NCI-H2196 treated with DMSO at 0.1 percent for 48 hours (cell line): ENCODE results near the gene RXRB.

Experiments used
- DNase-seq: peaks from one replicate; lab custom pipeline; 2025; ENCODE audit not compliant: unreplicated experiment; lab: John Stamatoyannopoulos, UW

Gene RXRB

DNA sequence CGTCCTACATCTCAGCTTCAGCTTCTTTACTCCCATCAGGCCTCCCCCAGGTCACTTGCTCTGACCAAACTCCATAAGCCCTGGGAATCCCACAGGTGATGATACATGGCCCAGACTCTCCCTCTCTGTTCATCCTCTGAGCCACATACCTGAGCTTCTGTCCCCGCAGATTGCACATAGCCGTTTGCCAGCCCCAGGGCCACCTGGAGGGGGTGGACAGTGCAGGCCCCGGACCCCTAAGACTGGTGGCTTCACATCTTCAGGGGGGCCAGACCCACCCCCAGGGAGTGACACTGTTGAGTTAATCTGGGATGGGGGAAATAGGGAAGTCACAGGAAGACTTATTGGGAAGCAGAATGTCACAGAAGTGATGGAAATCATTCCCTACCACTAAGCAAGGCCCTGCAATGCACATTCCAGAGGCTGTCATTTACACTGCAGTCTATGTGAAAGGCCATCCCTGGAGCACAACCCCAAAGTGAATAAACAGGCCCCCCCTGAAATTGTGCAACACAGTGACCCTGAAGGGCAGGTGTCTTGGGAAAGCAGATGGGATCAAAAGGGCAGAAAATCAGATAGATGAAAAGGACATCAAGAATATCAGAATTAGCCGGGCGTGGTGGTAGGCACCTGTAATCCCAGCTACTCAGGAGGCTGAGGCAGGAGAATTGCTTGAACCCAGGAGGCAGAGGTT, 2.2 kb downstream of the RXRB start:
- DNase-seq: no peak

DNA sequence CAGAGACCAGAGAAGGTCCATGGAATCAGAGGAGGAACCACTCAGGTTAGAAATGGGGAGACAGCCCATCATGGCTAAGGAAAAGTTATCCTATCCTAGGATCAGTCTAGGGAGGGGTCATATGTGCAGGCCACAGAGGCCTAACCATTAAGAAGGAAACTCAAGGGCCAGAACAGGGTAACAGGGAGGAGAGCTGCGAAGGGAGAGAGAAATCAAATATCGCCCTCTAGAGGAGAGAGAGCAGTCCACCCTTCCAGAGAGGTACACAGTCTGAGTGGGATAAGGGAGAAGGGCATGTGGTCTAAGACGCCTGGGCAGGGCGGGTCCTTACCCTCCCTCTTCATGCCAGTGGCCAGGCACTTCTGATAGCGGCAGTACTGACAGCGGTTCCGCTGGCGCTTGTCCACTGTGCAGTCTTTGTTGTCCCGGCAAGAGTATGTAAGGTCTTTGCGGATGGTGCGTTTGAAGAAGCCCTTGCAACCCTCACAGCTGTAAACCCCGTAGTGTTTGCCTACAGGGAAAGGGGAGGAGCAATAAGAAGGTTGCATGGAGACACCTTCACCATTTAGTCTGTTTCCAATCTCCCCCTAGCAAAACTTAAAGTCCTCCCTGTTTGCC, 2.9 kb downstream of the RXRB start:
- peak; percentile 94 for DNase-seq

DNA sequence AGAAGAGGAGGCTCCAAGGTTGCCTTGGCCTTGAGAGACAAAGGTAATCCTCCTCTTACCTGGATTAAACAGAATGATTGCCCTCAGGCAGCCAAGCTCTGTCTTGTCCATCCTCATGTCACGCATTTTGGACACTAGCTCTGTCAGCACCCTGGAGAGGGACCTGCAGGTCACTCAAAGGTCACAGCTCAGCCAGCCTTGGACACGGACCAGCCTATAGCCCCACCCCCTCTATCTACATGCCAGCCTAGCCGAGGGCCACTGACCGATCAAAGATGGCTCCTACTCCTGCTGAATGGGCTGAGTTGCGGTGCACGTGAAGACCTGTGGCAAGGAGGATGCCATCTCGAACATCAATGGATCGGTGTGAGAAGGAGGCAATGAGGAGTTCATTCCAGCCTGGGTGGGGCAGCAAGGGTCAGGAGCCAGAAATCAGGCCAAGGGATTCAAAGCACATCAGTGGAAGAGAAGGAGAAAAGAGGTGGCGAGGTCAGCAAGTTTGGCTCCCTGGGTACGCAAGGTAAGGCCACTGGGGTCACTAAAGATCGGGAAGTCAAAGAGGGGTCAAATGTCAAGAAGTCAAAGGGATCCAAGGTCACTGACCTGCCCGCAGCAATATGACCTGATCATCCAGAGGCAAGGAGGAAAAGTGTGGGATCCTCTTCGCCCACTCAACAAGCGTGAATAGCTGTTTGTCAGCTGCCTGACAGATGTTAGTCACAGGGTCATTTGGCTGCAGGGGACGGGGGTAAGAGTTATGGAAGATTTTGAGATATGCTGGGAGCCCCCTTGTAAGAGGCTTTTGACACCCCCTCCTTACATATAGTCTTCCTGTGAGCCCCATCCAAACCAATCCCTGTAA, 4.9 kb downstream of the RXRB start:
- DNase-seq: no peak

DNA sequence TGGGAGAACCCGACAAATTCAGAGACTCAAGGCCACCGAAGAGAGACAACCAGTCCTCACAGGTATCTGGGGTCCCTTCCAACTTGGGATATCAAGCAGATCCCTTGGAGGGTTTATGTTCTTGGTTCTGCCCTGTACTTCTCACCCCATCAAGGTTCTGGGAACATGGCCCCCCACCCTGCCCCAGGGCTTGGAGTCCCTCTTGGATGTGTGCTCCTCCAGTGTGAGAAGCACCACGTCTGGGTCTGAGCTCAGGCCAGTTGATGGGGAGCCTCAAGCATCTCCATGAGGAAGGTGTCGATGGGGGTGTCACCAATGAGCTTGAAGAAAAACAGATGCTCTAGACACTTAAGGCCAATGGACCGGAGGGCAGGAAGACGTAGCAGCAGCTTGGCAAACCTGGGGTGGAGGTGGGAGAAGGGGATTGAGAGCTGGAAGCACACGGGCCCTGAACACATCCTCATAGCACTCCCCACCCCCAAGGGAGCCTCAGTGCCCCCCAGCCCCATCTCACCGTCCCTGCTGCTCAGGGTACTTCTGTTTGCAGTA, 6.0 kb downstream of the RXRB start:
- no peak for DNase-seq

DNA sequence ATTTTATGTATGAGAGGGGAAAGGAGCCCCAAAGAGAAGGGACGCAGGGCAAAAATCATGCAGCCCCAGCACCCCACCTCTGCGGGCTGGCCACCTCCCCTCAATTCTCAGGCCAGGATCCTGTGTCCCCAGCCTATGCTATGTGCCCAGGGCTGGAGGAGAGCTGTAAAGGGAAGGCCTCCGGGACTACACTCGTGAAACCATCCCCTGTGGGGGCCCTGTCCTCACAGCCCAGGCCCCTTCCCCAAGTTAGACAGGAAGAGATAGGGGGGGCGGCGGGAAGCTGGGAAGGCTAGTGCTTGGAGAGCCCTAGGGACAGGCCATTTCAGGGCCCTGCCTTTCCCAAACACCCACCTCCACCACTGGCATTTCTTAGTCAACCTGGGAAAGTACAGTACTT, 6.8 kb downstream of the RXRB start:
- DNase-seq: no peak

DNA sequence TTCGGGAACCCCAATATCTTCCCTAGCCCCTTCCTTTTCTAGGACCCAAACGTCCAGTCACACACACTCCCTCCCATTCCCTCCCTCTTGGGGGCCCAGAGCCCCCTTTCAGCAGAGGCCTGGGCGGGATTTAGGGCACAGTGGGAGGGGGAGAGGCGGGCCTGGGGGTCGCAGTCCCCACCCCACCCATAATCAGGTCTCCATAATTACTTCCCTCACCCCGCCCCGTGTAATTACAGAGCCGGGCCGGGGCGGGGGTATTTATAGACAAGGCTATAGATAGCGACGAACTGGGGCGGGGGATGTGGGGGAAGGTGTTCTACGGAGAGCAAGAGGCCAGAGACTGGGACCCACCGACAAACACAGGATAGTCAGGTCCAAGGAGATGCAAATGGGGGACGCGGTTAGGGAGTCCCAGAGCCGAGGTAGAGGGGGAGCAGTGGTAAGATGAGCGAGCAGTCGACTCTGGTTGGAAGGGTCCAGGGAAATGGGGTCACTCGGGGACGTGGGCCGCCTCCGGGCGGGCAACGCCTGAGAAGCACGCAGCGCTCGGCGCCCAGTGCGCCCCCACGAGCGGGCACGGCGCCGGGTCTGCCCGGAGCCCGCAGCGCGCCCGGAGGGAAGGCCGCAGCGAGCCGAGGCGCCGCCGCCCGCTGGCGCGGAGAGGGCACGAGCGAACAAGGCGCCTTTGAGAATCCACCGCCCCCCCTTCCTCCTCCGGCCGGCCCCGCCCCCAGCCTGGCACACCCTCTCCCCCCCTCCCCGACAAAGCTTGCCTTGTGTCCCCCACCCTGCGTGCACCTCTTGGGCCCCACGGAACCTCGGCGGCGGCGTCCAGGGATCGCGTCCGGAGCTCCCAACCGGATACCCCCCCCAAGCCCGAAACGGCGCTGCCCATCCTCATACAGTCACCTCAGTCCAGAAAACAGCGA, 7.5 kb downstream of the RXRB start:
- DNase-seq: no peak

DNA sequence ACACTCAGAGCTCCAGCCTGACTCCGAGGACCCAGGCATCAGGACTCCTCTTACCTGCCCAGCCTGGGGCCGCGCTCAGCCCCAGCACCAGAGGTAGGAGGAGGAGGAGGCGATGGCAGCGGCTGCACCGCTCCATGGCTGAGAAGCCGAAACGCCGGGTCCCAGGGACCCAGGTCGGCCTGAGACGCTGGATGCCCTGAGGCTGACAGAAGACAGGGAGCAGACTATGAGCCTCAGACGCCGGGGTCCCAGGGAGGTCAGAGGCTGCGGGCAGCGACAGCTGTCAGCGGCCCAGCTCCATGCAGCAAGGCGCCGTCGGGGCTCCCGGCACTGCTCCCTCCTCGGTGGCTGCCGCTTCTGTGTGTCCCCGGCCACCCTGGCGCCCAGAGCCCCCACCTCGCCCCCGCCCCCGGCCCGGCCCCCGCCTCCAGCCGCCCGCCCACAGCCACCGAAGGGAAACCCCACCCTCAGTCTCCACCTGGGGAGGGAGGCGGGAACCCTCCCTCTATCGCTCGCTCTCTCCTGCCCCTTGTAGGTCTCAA, 8.3 kb downstream of the RXRB start, which contains the start of gene COL11A2:
Gene COL11A2 (minus strand): TSS at position 363 of the 542 bp plus-strand sequence. CDS start 227 bp downstream, at position 136.
- no peak for DNase-seq

DNA sequence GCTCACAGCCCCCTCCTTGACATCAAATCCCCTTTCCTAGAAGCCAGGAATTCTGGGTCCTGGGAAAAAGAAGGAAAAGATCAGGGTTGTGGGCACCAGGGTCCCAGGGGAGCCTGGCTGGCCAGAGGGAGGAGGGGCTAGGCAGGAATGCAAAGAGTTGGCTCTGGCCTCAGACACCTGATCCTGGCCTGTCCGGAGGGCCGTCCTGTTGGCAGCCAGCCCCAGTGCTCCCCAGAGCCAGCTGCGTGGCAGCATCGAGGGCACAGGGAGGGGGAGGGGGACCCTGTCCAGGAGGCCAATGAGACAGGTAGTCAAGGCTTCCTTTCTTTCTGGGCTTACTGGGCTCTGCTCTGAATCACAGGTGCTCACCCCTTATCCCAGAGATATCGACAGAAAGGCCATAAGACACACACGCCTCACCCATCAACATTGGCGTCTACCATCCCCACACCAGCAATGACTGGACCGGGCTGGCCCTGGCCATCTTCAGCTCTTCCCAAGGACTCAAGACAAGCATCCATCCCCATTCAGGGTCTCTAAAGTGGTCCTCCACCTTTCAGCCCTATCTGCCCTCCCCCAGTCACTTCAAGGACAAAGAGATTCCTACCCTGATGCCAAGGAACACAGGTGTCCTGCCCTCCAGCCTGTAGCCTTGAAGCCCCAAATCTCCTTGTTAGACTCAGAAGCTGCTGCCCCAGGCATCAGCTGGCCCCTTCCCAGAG, 8.9 kb downstream of the RXRB start:
- peak; percentile 77 for DNase-seq

DNA sequence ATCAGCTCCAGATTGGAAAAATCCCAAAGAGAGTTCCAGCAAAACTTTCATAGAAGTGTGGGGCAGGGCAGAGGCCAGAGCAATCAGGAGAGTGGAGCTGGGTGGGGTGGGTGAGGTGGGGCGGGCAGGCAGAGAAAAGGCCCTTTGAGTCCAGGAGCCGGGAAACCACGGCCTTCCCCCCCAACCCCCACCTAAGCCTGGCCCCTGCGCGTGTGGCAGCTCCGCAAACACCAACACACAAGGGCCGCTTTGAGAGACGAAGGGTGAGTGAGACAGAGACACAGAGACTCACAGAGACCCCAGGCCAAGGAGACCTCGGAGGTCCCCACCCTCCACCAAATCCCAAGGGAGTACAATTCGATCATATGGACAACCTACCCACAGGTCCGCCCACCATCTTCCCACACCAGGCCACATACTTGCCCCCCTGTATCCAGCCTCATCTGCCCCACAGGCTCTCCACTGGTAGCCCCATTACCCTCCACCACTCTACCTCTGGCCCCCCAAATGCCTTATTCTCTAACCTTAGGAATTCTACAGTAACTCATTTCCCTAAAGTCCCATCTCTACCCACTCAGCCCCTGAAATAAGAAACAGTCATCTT, 9.9 kb downstream of the RXRB start:
- no peak for DNase-seq

DNA sequence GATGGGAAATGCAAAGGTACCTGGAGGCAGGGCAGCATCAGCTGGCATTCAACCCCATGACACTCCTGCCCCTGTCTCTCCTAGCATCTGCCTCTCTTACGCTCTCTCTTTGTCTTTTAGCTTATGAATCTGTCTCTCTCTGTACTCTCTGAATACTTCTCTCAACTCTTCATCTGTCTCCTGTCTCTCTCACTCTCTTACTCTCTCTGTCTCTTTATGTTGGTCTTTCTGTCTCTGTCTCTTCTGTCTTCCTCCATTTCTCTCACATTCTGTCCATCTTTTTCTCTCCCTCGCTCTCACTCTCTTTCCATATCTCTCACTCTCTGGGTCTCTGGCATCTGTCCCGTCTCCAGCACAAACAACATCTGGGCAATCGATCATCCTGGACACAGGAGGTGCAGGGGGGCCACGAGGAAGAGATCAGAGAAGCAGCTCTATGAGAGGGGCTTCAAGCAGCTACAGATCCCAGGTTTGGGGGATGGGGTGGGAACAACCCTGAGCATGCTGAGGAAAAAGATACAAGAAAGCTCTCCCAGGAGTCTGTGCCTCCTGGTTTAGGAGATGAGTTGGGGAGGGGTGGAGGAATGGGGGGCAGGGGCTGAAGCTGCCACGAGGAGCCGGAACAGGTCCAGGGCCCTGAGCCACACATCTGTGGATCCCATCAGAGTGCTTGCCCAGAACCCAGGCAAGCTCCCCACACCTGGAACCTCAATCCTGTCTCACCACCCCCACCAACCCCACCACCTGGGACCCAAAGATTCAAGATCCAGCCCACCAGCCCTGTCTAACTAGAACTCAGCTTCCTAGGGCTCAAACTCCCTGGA, 10.6 kb downstream of the RXRB start:
- DNase-seq: no peak

DNA sequence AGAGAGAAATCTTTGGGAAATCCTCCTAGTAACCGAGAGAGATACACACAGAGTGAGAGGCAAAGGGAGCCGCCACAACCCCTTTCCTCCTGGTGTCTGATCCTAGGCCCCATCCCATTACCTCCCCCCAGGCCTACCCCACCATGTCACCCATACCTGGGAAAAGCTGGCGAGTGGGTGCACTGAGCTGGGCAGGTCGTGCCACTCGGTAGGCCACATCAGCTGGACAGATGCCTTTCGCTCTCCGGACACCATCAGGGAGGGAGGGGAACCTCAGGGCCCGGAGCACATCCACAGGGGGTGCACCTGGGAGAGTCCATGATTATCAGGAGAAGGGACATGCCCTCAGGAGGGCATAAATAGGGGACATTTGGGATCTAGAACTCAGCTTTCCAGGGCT, 11.3 kb downstream of the RXRB start:
- DNase-seq: no peak

DNA sequence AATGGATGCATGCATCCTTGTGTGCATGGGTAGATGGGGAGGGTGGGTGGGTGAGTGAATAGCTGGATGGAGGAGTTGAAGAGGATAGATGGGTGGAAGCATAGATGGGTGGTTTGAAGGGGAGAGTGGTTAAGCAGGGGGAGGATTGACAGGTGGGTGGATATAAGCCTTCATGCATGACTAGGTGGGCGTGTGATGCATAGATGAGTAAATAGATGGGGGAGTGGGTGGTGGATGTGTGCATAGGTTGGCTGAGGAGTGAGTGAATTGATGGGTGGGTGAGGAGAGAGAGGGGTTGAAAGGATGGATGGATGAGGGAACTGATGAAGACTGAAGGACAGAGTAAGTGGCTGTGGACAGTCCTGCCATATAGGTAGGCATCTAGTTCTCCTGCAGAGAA, 12.7 kb downstream of the RXRB start:
- DNase-seq: no peak

DNA sequence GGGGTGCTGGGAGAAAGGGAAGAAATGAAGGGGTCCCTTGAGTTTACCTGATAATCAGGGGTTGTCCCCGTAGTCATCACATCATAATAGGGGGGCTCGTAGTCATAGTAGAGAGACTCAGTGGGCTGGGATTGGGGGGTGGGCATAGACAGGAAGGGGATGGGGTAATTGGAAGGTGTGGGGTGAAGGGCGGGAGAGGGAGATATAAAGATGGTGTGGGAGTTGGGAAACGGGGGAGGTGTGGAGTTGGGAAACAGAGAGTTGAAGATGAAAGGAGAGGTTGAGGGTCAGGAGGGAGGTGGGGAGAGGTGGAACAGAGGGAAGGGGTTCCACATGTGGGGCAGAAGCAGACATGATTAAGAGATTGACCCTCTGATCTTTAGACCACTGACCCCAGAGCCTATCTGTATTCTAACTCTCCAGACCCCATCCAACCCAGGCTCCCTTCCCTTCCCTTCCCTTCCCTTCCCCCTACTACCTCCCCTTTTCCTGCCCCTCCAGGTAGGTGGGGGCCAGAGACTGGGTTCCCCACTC, 14.7 kb downstream of the RXRB start:
- no peak for DNase-seq

DNA sequence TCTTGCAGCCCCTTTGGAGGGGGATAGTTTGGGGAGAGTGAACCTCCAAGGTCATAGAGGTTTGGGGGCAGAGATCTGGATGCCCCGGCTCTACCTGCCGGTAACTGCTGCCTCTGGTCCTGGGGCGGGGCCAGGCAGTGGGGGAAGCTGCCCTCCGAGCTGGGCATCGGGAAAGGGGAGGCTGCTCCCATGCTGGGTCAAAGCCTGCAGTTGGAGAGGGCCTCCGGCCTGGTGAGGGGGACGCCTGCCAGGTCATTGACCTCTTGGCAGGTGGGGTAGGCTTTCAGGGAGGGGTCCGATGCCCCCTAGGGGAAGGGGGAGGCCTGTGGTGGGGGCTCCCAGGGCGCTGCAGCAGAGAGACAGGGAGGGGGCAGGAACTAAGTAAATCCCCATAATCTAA, 15.3 kb downstream of the RXRB start:
- DNase-seq: no peak

DNA sequence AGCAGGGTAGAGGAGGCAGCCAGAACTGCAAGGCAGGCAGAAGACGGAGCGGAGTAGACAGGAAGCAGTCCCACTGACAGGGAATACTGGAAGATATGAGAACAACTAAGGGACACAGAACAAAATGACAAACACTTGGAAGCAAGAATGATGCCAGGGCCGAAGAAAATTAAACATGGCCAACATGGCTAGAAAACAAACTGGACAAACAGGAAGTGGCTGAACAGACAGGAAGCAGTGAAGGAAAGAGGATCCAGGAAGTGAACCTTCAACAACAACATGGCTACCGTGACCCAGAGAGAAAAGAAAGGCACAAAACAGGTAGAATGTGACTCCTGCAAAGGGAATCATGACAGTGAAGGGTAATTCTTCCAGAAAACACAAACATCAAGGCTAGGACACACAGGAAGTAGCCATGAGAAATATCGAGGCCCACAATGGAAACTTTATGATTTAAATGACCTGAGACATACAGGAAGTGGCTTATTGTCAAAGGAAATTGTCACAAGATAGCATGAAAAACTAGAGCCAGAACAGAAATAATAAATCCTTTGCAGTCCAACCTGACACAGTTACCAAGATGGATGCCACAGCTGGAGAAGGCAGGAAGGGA, 17.3 kb downstream of the RXRB start:
- no peak for DNase-seq

DNA sequence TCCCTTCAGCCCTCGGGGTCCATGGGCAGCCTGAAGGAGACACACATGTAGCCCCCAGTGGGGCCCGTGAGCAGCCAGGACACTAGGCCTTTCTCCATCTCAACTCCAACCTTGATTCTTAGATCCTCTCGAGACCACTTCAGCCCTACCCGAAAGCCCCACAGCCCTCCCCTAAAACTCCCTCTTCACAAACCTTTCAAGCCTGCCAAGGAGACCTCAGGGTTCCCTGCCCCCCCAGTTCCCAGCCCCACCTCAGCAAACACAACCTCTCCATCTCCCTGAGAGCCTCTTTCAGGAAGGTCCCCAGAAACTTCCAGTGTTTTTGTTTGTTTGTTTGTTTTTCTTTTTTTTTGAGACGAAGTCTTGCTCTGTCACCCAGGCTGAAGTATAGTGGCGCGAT, 19.3 kb downstream of the RXRB start:
- no peak for DNase-seq

DNA sequence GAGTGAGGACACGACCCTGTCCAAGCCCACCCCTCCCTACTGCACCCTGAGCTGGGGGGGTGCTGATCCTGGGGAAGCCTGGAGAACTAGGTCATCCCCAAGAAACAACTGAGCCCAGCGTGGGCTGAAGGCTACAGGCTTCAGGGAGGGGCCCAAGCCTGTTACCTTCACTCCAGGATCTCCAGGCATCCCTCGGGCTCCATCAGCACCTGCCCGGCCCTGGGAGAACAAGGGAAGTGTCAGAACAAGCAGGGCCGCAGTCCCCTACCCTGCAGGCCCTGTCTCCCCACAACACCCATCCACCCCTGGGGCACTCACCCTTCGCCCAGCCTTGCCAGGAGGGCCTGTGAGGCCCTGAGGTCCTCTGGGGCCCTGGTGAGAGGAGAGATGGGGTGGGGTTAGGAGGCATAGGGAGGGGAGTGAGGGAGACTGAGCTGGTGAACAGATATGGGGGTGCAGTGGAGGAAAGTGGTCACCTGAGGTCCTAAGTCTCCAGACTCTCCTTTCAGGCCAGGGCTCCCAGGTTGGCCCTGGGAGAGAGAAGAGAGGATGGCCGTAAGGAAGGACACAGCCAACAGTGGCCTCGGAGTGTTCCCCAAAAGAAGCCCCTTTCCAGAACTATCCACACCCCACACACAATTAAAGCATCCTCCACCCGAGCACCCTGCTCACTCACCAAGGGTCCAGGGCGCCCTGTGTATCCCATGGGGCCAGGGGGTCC, 21.6 kb downstream of the RXRB start:
- no peak for DNase-seq
